ENCODE measurements around the gene BUD13.

The BUD13 gene

GRCh38 chr11:116742104-116742503, 30.7 kb downstream of the BUD13 start:
- no peak for DNase-seq

GRCh38 chr11:116740741-116741140, 32.0 kb downstream of the BUD13 start:
- no peak for DNase-seq

DNA sequence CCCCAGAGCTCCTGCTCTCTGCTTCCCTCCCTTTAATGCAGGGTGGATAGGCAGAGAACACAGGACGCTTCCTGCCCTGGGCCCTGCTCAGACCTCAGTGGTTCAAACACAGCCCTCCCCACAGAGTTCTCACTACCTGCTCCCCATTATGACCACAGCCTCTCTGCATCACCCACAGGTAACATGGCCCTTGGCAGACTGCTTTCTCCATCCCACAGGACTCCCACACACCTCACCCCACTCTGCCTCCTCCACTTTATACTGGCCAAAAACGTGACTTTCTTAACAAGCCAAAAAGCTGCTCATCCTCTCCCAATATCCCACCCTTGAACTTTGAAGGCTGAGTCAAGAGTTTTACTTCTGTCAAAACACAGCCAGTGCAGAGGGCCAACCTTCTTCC, 33.8 kb downstream of the BUD13 start:
- DNase-seq: no peak

DNA sequence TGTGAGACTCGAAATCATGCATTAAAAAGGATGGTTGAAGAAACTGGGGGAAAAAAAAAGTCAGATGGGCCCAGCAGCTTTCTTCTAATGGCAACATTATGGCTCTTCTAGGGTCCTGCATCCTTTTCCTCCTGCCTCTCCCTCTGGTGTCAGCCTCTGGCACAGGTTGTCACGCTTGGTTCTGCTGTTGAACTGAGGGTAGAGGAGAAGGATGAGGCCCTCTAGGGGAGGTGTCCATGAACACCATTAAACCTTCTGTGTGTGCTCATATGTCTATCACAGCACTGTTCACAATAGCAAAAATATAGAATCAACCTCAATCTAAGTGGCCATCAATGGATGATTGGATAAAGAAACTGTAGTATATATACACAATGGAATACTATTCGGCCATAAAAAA, 36.0 kb downstream of the BUD13 start:
- DNase-seq: no peak

DNA sequence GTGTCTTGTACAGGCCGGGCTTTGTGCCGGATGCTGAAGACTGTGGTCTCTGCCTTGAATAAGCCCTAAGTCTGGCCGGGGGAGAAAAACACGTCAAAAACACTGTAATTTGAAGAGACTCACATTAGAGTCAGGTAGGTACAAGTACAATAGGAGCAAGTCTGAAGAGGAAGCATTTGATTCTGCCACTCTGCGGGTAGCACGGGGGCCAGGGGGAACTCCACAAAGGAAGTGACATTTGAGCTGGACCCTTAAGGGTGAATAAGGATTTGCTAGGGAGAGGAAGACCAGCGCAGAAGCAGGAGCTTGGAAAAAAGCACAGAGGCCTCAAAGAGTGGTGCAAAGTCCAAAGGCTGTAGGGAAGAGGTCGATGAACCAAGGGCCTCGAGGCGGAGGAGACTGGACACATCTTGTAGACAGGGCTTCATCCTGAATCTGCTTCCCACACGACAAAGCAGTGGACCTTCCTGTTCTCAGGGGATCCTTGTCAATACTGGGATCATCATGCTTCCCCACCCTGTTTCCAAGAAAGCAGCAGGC, 38.7 kb downstream of the BUD13 start:
- no peak for DNase-seq

DNA sequence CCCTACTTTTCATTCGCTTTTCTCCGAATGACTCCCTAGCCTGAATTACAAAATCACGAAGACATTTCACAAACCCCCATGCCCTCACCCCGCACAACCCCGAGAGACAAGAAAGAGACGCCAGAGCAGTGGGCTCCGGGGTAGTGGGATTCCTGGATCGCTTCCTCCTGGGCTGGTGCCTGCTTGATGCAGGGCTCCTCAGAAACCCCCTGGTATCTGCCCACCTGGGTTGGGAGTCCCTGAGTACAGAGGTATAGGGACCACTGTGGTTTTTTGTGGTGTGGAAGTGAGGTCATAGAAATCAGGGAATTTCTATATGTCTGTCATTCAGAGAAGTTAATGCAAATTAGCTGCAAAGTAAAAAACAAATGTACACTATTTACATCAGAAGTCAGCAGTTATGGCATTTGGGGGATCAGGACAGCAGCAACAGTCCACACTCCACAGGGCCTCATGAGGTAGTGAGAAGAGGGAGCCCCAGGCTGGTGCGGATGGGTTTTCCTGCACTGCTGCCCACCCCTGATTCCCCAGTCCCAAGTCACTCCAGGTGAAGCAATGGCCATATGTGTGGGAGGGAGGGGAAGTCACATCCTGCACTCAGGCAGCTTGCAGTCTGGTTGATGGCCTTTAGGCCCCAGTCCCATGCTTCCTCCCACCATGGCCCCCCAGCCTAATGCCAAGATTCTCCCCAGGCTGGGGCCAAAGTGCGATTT, 39.6 kb downstream of the BUD13 start:
- DNase-seq: no peak

- DNase-seq: no peak
These were observed 40.3 kb downstream of the BUD13 start for GRCh38 chr11:116732271-116733042.

DNA sequence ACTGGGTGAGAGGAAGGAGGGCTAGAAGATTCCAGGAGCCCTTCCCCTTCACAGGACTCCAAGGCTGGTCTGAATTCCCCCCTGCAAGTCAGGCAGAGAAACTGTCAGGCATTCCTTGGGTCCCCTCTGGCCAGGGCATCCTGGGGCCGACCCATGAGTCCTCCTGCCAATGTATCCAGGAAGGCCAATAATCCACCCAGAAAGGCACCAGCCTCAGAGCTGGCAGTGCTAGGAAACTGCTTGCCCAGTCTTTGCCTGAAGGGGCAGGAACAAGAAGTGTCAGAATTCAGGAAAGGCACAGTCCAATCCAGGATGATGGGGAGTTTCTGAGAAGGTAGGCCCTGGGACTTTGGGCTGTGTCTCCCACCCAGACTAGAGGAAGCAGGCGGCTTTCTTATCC, 41.0 kb downstream of the BUD13 start:
- no peak for DNase-seq

DNA sequence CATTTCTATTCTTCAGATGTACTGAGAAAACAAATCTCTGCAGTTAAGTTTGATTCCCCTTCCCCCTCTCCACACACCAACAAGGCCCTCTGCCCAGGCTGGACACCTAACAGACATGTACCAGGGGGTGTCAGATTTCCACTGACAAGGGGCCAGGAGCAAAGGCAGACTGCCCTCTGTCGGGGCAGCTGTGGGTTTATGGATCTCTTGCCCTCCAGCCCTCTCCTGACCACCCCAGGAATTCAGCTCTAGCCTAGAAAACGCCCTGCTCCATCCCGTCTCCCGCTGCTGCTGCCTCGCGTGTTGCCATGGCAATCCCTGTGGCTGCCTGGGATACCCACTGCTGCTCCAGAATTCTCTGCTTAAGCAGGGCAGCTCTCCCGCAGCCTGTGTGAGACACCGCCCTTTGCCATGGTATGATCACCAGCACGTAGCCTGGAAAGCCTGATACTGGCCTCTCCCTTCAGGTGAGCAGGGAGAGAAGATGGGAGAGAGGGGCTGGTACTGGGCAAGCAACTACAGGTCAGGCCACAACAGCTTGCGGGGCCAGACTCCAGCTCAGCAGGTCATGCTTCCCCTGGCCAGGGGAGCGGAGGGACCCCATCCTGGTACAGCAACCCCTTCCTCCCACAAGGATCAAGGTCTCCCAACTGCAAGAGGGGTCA, 41.6 kb downstream of the BUD13 start:
- no peak for DNase-seq

DNA sequence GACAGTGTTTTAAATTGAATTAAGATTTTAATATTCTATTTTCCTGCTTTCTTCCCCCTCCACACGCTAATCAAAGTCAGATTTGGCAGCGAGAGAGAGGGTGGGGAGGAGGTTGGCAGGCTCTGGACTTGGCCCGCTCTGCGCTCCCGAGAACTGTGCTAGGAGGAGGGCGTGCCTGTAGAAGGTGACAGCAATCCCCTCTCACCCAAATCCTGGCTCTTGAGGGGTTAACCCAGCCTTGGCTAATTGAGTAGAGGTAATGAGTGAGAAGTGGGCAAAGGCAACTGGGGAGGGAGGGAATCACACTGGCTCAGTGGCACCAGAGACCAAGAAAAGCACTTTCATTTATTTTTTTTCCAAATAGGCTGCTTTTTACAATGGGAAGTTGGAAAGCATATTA, 42.2 kb downstream of the BUD13 start:
- no peak for DNase-seq

DNA sequence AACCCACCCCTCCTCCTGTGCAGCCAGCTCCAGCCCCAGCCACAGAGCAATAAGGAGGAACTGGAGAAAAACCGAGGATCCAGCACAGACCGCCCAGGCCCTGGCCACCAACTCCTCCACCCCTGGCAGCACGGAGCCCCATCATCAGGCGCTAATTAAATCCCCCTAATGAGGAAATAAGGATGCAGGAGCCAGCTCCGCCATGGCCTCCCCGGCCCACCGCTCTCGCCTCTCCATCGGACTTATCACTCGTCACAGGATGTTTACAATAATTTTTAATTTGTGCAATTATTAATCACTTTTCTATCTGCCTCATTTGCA, 42.6 kb downstream of the BUD13 start:
- no peak for DNase-seq

- DNase-seq: no peak
These were observed 43.1 kb downstream of the BUD13 start for GRCh38 chr11:116729501-116730240.

DNA sequence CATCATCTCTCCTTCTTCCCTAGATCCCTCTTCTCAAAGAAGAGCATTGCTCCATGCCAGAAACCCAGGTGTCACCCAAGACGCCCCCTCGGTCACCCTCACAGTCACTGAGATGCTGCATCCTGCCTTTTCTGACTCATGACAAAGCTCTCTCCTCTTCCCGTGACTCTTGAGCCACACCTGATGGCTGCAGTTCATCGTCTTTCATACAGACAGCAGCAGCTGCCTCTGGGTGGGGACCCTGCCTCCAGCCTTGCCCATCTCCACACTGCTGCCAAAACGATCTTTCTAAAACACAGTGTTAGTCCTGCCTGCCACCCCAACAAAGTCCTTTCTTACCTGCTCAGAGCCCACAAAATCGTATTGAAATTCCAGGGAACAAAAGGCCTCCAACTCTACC, 44.8 kb downstream of the BUD13 start:
- no peak for DNase-seq

- DNase-seq: no peak
These were observed 47.2 kb downstream of the BUD13 start for GRCh38 chr11:116725434-116726221.

DNA sequence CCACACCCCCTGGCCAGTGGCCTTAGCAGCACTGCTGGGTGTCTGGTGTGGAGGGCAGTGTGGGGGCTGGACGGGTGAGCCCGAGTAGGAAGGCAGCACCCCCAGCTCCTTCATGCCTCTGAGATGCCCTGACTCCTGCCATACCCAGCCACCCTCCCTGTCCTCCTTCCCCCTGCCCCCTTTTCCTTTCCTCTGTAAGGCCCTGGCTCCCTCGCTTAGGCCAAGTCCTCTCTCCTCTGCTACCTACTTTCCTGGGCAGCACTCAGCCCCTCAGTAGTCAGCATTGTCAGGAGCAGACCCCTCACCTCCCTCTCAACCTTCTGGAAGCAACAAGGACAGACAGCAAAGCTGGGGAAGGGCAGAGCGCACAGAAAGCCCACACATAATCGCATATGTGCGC, 48.0 kb downstream of the BUD13 start:
- no peak for DNase-seq

DNA sequence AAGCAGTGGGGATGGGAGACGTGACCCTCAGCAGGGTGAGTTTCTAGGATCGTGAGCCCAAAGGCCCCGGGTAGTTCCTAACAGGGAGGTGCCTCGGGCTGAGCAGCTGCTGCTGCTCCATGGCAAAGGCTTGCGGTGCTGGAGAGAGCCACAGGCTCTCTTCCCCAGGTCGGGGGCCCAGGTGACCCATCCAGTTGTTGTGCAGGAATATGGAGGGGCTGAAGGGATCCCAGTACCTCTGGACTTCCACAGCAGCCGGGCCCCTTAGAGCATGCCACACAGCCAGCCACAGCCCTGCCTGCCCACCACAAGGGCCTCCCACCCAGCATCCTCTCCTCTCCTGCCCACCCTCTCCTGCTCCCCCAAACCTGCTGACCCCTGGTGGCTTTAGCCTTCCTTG, 49.3 kb downstream of the BUD13 start:
- no peak for DNase-seq

DNA sequence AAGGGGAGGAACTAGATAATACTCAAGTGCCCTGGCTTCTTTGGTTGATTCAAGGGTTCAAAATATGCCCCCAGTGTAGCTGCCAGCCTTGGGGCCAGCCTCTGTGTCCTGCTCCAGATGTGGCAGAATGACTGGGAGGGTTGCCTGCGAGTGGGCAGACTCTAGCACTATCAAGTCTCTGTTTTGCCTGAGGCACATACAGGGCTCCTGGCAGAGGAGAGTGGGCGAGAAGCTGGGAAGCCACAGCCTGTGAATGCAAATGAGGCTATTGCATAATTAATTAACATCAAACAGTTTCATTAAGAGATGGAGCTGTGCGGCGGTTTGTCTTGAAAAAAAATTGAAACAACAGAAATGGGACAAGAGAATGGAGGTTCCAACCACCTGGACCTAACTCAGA, 50.8 kb downstream of the BUD13 start:
- DNase-seq: no peak

DNA sequence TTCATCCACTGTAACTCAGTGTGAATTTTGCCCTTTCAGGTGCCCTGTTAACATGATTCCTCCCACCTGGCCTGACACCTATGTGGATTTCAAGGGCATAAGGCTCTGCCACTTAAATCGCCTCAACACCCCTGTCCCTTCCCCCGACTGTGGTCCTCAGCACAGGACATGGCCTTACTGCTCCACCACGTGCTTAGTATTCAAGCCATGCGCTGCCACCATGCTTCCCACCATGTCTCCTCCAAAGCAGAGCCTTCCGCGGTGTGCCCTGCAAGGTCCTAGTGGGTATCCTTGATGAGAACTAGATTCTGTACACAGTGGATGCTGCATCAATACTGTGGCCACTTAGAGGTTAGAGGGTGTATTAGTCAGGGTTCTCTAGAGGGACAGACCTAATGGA, 51.9 kb downstream of the BUD13 start:
- no peak for DNase-seq

GRCh38 chr11:116718955-116719501, 53.8 kb downstream of the BUD13 start:
- no peak for DNase-seq

DNA sequence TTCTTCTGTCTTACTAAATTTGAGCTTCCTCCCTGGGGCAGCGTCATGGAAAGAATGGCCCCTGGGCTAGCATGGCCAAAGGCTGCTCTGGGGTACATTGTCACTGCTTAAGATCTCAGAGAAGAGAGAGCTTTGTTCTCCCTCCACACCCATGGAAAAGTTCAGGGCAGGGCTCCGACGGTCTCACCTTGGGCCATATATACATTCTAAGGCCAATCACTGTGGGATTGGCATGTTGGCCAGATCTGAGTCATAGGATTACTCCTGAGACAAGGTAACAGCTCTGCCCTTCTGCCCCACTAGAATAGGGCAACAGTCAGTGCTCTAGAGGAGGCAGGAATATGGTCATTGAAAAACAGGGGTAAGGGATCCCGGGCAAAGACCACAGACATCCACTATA, 56.2 kb downstream of the BUD13 start:
- DNase-seq: no peak

DNA sequence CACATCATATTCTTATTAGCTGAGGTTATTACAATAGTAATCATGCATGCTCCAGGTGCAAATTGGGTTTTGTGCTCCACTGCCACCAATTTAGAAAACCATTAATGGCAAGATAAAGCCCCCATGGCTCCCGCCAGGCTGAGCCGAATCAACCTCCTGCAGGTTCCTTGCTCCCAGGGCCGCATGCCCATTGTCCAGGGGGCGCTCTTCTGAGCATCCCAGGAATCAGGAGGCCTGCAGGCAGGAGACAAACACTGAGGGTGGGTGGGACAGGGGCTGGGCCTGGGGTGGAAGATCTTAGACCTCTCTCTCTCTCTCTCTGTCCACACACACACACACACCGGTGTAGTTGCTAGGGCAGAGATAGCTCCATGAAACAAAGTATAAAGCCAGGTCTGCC, 57.4 kb downstream of the BUD13 start:
- no peak for DNase-seq

DNA sequence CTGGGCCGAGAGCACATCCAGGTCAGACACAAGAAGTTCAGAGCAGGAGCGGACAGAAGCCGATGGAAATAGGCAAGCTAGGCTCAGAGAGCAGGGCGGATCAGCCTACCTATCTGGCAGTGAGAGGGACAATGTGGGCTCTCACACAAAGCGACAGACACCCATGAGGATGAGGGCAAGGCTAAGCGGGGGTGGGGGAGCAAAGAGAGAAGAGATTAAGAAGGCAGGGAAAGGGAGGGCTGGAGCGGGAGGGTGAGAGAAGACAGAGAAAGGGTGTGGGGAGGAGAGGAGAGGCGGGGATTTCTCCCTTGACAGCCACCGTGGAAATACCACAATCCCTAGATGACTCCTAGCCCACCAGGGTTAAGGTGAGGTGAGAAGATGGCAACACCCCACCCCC, 57.9 kb downstream of the BUD13 start:
- DNase-seq: no peak

Measured in T1000 (cell line).